GM12878 (cell line): ENCODE data around the gene DIO2.

Source experiments
- NFXL1 ChIP-seq: fragments of 450-650 bp; IDR thresholded peaks from 2 replicates; pipeline ENCODE4 v1.6.1; 2017; ENCODE audit warnings: antibody characterized with exemption, mild to moderate bottlenecking, borderline replicate concordance
- TF ChIP-seq, protein P1 (sequence below): IDR thresholded peaks from 2 replicates; pipeline ENCODE4 v1.6.1; 2012; ENCODE audit warnings: mild to moderate bottlenecking, low read depth, low read length

DNA sequence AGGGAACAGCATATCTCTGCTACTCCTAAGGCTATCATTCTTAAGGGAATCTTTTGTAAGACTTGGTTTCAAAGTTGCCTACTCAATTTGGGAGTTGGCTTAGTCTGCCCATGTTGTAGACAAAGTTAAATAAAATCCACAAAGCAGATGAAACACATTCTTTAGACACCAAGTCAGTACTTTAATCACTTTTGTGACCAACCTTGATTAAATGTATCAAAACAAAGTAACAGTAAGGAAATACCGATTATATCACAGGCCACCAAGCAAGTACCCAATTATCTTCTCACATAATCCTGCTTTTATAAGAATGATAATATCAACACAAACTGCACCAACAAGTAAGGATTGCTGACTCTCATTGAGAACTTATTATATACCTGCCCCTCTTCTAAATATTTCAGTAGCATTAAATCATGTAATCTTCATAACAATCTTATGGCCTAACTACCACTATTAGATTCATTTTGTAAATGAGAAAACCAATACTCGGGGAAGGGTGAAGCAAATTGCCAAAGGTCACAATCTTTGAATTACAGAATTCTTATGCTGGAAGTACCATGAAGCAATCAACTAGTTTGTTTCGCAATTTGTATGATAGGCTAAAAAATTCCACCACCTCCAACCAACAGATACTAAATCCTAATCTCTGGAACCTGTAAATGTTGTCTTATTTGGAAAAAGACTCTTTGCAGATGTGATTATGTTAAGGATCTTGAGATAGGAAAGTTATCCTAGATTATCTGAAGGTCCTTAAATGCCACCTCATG, 12.6 kb upstream of the DIO2 start:
- no peak for TF ChIP-seq NFXL1
- TF ChIP-seq, protein P1, sequence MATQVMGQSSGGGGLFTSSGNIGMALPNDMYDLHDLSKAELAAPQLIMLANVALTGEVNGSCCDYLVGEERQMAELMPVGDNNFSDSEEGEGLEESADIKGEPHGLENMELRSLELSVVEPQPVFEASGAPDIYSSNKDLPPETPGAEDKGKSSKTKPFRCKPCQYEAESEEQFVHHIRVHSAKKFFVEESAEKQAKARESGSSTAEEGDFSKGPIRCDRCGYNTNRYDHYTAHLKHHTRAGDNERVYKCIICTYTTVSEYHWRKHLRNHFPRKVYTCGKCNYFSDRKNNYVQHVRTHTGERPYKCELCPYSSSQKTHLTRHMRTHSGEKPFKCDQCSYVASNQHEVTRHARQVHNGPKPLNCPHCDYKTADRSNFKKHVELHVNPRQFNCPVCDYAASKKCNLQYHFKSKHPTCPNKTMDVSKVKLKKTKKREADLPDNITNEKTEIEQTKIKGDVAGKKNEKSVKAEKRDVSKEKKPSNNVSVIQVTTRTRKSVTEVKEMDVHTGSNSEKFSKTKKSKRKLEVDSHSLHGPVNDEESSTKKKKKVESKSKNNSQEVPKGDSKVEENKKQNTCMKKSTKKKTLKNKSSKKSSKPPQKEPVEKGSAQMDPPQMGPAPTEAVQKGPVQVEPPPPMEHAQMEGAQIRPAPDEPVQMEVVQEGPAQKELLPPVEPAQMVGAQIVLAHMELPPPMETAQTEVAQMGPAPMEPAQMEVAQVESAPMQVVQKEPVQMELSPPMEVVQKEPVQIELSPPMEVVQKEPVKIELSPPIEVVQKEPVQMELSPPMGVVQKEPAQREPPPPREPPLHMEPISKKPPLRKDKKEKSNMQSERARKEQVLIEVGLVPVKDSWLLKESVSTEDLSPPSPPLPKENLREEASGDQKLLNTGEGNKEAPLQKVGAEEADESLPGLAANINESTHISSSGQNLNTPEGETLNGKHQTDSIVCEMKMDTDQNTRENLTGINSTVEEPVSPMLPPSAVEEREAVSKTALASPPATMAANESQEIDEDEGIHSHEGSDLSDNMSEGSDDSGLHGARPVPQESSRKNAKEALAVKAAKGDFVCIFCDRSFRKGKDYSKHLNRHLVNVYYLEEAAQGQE: no peak
